SK-N-SH (cell line): ENCODE measurements around the gene ZBTB8OS. TPM values are rescaled to one million over a fixed set of nuclear protein-coding genes. Genes with fewer than 3 reads are reported as not detected.
A peak's percentile ranks its signal among the peaks of the same experiment; 100 is the strongest.

Source experiments
- CTCF ChIA-PET: fragments of 300-600, 350-600 bp; formaldehyde crosslinking; extraction: SDS; loops from one replicate; lab custom pipeline; 2021; lab: Yijun Ruan, JAX
- POLR2A ChIA-PET: fragments of 350-600 bp; sonication (Branson Sonifier 250); formaldehyde crosslinking; extraction: SDS; loops from one replicate; lab custom pipeline; 2020; ENCODE audit warnings: antibody characterized with exemption, inconsistent platforms; lab: Yijun Ruan, JAX
- DNase-seq: peaks from one replicate; pipeline ENCODE4 v3.0.0; 2012
- H2AFZ ChIP-seq: fragments of 200-600 bp; sonication (generic); 2 replicates; pipeline ENCODE4 v1.8.1; 2016; ENCODE audit warnings: antibody characterized with exemption, mild to moderate bottlenecking, low read depth
- H3F3A ChIP-seq: fragments of 200-600 bp; sonication (generic); replicated peaks from 2 replicates; pipeline ENCODE3; 2016; ENCODE audit warnings: antibody characterized with exemption, mild to moderate bottlenecking; ENCODE audit not compliant: insufficient read depth
- H3K27ac ChIP-seq, 2 experiments: fragments of 200-500 bp in 1 of 2; fragments of 200-600 bp in 1 of 2; sonication (Bioruptor generic) in 1 of 2; sonication (generic), shearing (Covaris generic) in 1 of 2; 2 replicates each; pipeline versions ENCODE4 v1.5.1 to v1.6.1; 2014 to 2016; ENCODE audit warnings: low read depth in 2 of 2, inconsistent platforms in 1 of 2, low read length in 1 of 2, mild to moderate bottlenecking in 1 of 2, mixed read lengths in 1 of 2
- H3K27me3 ChIP-seq: fragments of 200-600 bp; sonication (generic), shearing (Covaris generic); 2 replicates; pipeline ENCODE4 v1.6.1; 2016; ENCODE audit warnings: mixed run types; ENCODE audit not compliant: insufficient read depth
- H3K36me3 ChIP-seq, 2 experiments: fragments of 200-500 bp in 1 of 2; fragments of 200-600 bp in 1 of 2; sonication (Bioruptor generic) in 1 of 2; sonication (generic) in 1 of 2; replicated peaks in 1 of 2; 2 replicates each; pipeline versions ENCODE3 to v1.5.1; 2014 to 2016; ENCODE audit warnings: low read length in 1 of 2, mild to moderate bottlenecking in 1 of 2; ENCODE audit not compliant: insufficient read depth in 2 of 2, control insufficient read depth in 1 of 2
- H3K4me1 ChIP-seq, 2 experiments: fragments of 200-500 bp in 1 of 2; fragments of 200-600 bp in 1 of 2; sonication (Bioruptor generic) in 1 of 2; sonication (generic), shearing (Covaris generic) in 1 of 2; 2 replicates each; pipeline versions ENCODE4 v1.5.1 to v1.6.1; 2014 to 2016; ENCODE audit warnings: low read depth in 1 of 2, low read length in 1 of 2, mixed run types in 1 of 2; ENCODE audit not compliant: insufficient read depth in 2 of 2, control insufficient read depth in 1 of 2
- H3K4me2 ChIP-seq: fragments of 200-600 bp; sonication (generic), shearing (Covaris generic); 2 replicates; pipeline ENCODE4 v1.6.1; 2017; ENCODE audit warnings: mixed run types
- H3K4me3 ChIP-seq, 2 experiments: fragments of 200-500 bp in 1 of 2; fragments of 200-600 bp in 1 of 2; sonication (Bioruptor generic) in 1 of 2; sonication (generic), shearing (Covaris generic) in 1 of 2; 2 replicates each; pipeline versions ENCODE4 v1.5.1 to v1.8.1; 2014 to 2016; ENCODE audit warnings: low read depth in 2 of 2, inconsistent platforms in 1 of 2, low read length in 1 of 2, mild to moderate bottlenecking in 1 of 2, mixed read lengths in 1 of 2, moderate library complexity in 1 of 2
- H3K79me2 ChIP-seq: fragments of 200-600 bp; sonication (generic); 2 replicates; pipeline ENCODE4 v1.8.1; 2017; ENCODE audit warnings: mild to moderate bottlenecking; ENCODE audit not compliant: insufficient read depth
- H3K9ac ChIP-seq: fragments of 200-600 bp; sonication (generic); 2 replicates; pipeline ENCODE4 v1.6.1; 2017; ENCODE audit warnings: mixed run types
- H3K9me2 ChIP-seq: fragments of 200-600 bp; sonication (generic); 2 replicates; pipeline ENCODE4 v1.6.1; 2017; ENCODE audit warnings: mixed run types
- H3K9me3 ChIP-seq: fragments of 200-600 bp; sonication (generic); 2 replicates; pipeline ENCODE4 v1.6.1; 2017; ENCODE audit warnings: mixed run types, mild to moderate bottlenecking, moderate library complexity
- H4K20me1 ChIP-seq: fragments of 200-600 bp; sonication (generic); 2 replicates; pipeline ENCODE4 v1.6.1; 2017; ENCODE audit warnings: mild to moderate bottlenecking, mixed run types; ENCODE audit not compliant: insufficient read depth
- CTCF ChIP-seq: fragments of 200-600 bp; sonication (generic); IDR thresholded peaks from 2 replicates; pipeline ENCODE4 v1.6.1; 2017; ENCODE audit warnings: antibody characterized with exemption, mild to moderate bottlenecking, moderate library complexity
- ELF1 ChIP-seq: IDR thresholded peaks from 2 replicates; pipeline ENCODE4 v1.4.0; 2012
- EP300 ChIP-seq, 2 experiments: IDR thresholded peaks; 2 replicates each; pipeline versions ENCODE4 v1.4.0 to v1.6.1; 2012; ENCODE audit warnings: borderline replicate concordance in 1 of 2, low read depth in 1 of 2, low read length in 1 of 2
- FOXJ3 ChIP-seq: sonication (generic); formaldehyde crosslinking; IDR thresholded peaks from 2 replicates; pipeline ENCODE4 v1.5.1; 2020; ENCODE audit warnings: mild to moderate bottlenecking, missing genetic modification reagents
- FOXM1 ChIP-seq: IDR thresholded peaks from 2 replicates; pipeline ENCODE4 v1.4.0; 2012; ENCODE audit warnings: low read depth, mild to moderate bottlenecking
- GABPA ChIP-seq: IDR thresholded peaks from 2 replicates; pipeline ENCODE4 v1.4.0; 2012; ENCODE audit warnings: low read depth, mild to moderate bottlenecking
- IRF3 ChIP-seq: fragments of 150-350 bp; IDR thresholded peaks from 2 replicates; pipeline ENCODE4 v1.6.1; 2016; ENCODE audit warnings: mild to moderate bottlenecking, low read depth, low read length
- JUND ChIP-seq: IDR thresholded peaks from 2 replicates; pipeline ENCODE4 v1.4.0; 2012
- NFIC ChIP-seq: IDR thresholded peaks from 2 replicates; pipeline ENCODE4 v1.4.0; 2012; ENCODE audit warnings: borderline replicate concordance
- NRF1 ChIP-seq: IDR thresholded peaks from 2 replicates; pipeline ENCODE4 v1.6.1; 2012; ENCODE audit warnings: low read depth, mild to moderate bottlenecking, low read length
- RAD21 ChIP-seq: IDR thresholded peaks from 2 replicates; pipeline ENCODE4 v1.6.1; 2012; ENCODE audit warnings: mild to moderate bottlenecking, low read length
- REST ChIP-seq: IDR thresholded peaks from 2 replicates; pipeline ENCODE4 v1.6.1; 2012; ENCODE audit warnings: mild to moderate bottlenecking, low read depth, low read length, moderate library complexity
- RFX5 ChIP-seq: IDR thresholded peaks from 2 replicates; pipeline ENCODE4 v1.6.1; 2012; ENCODE audit warnings: mild to moderate bottlenecking, improper control_type of control experiment, low read length
- RXRA ChIP-seq: IDR thresholded peaks from 2 replicates; pipeline ENCODE4 v1.4.0; 2012; ENCODE audit warnings: low read depth, mild to moderate bottlenecking, borderline replicate concordance
- SMC3 ChIP-seq: IDR thresholded peaks from 2 replicates; pipeline ENCODE4 v1.6.1; 2012; ENCODE audit warnings: low read depth, low read length, improper control_type of control experiment
- TAF1 ChIP-seq: IDR thresholded peaks from 2 replicates; pipeline ENCODE4 v1.6.1; 2012; ENCODE audit warnings: low read depth, mild to moderate bottlenecking, low read length, moderate library complexity, borderline replicate concordance
- USF1 ChIP-seq: IDR thresholded peaks from 2 replicates; pipeline ENCODE4 v1.4.0; 2012; ENCODE audit warnings: low read depth, borderline replicate concordance
- WGBS: methylation state at CpG from one replicate; pipeline ENCODE4 v1.1.6; 2017; ENCODE audit warnings: low lambda C conversion rate; 5-methylcytosine and 5-hydroxymethylcytosine counted together
- polyA plus RNA-seq, 3 experiments: library from polyadenylated mRNA; depleted of rRNA; stranded (reverse); fragments of >200 nt; gene quantifications; 2 replicates each; pipeline ENCODE4 v1.2.3, GENCODE V29; 2012

The ZBTB8OS gene
- polyA plus RNA-seq, 1 of the 3 experiments (the other 2 are of a cell fraction) = 59.2 TPM

GRCh38 chr1:32619701-32620485, 30.5 kb downstream of the ZBTB8OS start:
- no peaks in the 10 kb centered on the region for H3K79me2 ChIP-seq
- TF ChIP-seq GABPA (no peak), EP300 (IDR thresholded peaks at IDR 0.05; ENCODE audit: borderline replicate concordance in 1 of 2, low read depth in 1 of 2, low read length in 1 of 2) (no peak), NFIC (no peak), USF1 (no peak), TAF1 (no peak), FOXM1 (no peak), IRF3 (no peak), ELF1 (no peak), JUND (no peak), FOXJ3 (no peak), CTCF (peak; percentile 34), RXRA (no peak), NRF1 (no peak), RAD21 (peak; percentile 33; the same call in 1 of the 2 replicates), RFX5 (no peak), SMC3 (no peak), REST (no peak)
- ChIA-PET CTCF (interaction anchor here (0.9 to 2.1 kb wide), 9 partner anchors 7 to 219 kb away, joined by 3 to 15 read pairs (median 4); no protein-coding TSS in a partner anchor), POLR2A (no interaction called here)
- H3F3A ChIP-seq = no peaks in the 10 kb centered on the region
- no peaks in the 10 kb centered on the region for H3K9me2 ChIP-seq
- no peak for DNase-seq
- H3K27ac ChIP-seq = no peak overlapping the region
- H3K36me3 ChIP-seq = peaks cover 2 to 28% of the 10 kb centered on the region in 2 experiments
- WGBS = 93% methylated on average over 5 of the region's 5 CpGs
- H3K27me3 ChIP-seq = no peaks in the 10 kb centered on the region
- no peak overlapping the region for H3K4me2 ChIP-seq
- H2AFZ ChIP-seq = no peak overlapping the region
- no peaks in the 10 kb centered on the region for H3K4me1 ChIP-seq
- no peaks in the 10 kb centered on the region for H3K9me3 ChIP-seq
- no peak overlapping the region for H3K4me3 ChIP-seq
- no peak overlapping the region for H3K9ac ChIP-seq
- H4K20me1 ChIP-seq = no peaks in the 10 kb centered on the region
